Skeletal muscle satellite cell (primary cell): Measurements from ENCODE around the gene GNG2. TPM values are rescaled to one million over a fixed set of nuclear protein-coding genes. Genes with fewer than 3 reads are reported as not detected.

Experiments used
- H3K27me3 ChIP-seq: 2 replicates; pipeline ENCODE4 v1.7.0; 2013; ENCODE audit warnings: low read length; ENCODE audit not compliant: control insufficient read depth, insufficient read depth
- H3K36me3 ChIP-seq: 2 replicates; pipeline ENCODE4 v1.7.0; 2013; ENCODE audit warnings: mild to moderate bottlenecking, control low read depth, low read length; ENCODE audit not compliant: insufficient read depth
- H3K4me1 ChIP-seq: 2 replicates; pipeline ENCODE4 v1.7.0; 2013; ENCODE audit warnings: low read length; ENCODE audit not compliant: control insufficient read depth, insufficient read depth
- H3K4me2 ChIP-seq: 2 replicates; pipeline ENCODE4 v1.7.0; 2013; ENCODE audit warnings: mild to moderate bottlenecking, low read length
- H3K4me3 ChIP-seq: 2 replicates; pipeline ENCODE4 v1.7.0; 2013; ENCODE audit warnings: low read length
- H3K9ac ChIP-seq: 2 replicates; pipeline ENCODE4 v1.7.0; 2013; ENCODE audit warnings: mild to moderate bottlenecking, low read depth, low read length, moderate library complexity
- H3K9me3 ChIP-seq: replicated peaks from 2 replicates; pipeline ENCODE4 v1.7.0; 2013; ENCODE audit warnings: mild to moderate bottlenecking, control low read depth, low read length
- total RNA-seq: library from RNA; depleted of rRNA; stranded (reverse); fragments of >200 nt; gene quantifications from 2 replicates; pipeline ENCODE4 v1.2.3, GENCODE V29; 2012; rRNA removed

GNG2 gene
- total RNA-seq: 16.8 and 17.0 TPM in 2 replicates

- peak within 1 kb of the TSS; percentile 92 for H3K4me2 ChIP-seq
- H3K4me1 ChIP-seq: peaks cover 37% of the 10 kb centered on the region
- H3K4me3 ChIP-seq: peak within 1 kb of the TSS; percentile 72
- no peaks in the 10 kb centered on the region for H3K9me3 ChIP-seq
- peak within 1 kb of the TSS; percentile 84 for H3K9ac ChIP-seq
- H3K36me3 ChIP-seq: no peaks in the 10 kb centered on the region
- no peaks in the 10 kb centered on the region for H3K27me3 ChIP-seq
Measured at GRCh38 chr14:51860164-51860824, at the start of gene GNG2. TSS of gene GNG2 (plus strand) at chr14:51860612. CDS start at chr14:51950679, 90,067 bp downstream.

GRCh38 chr14:51811706-51812105, 48.7 kb upstream of the GNG2 start:
- H3K36me3 ChIP-seq: no peaks in the 10 kb centered on the region
- H3K4me1 ChIP-seq: peaks cover 3% of the 10 kb centered on the region
- no peak overlapping the region for H3K9ac ChIP-seq
- H3K27me3 ChIP-seq: peaks cover 6% of the 10 kb centered on the region
- no peaks in the 10 kb centered on the region for H3K9me3 ChIP-seq
- no peak overlapping the region for H3K4me3 ChIP-seq
- H3K4me2 ChIP-seq: no peak overlapping the region

GRCh38 chr14:51816031-51816430, 44.4 kb upstream of the GNG2 start:
- Histone ChIP-seq H3K27me3 (peaks cover 6% of the 10 kb centered on the region), H3K4me2 (no peak overlapping the region), H3K9ac (no peak overlapping the region), H3K4me3 (no peak overlapping the region), H3K36me3 (no peaks in the 10 kb centered on the region), H3K9me3 (no peaks in the 10 kb centered on the region), H3K4me1 (peaks cover 3% of the 10 kb centered on the region)

GRCh38 chr14:51817326-51817725, 43.1 kb upstream of the GNG2 start:
- no peaks in the 10 kb centered on the region for H3K36me3 ChIP-seq
- no peaks in the 10 kb centered on the region for H3K9me3 ChIP-seq
- peaks cover 4% of the 10 kb centered on the region for H3K4me1 ChIP-seq
- H3K4me2 ChIP-seq: no peak overlapping the region
- H3K27me3 ChIP-seq: peaks cover 6% of the 10 kb centered on the region
- H3K9ac ChIP-seq: no peak overlapping the region
- no peak overlapping the region for H3K4me3 ChIP-seq

- H3K27me3 ChIP-seq: peaks cover 6% of the 10 kb centered on the region
- H3K4me1 ChIP-seq: peaks cover 9% of the 10 kb centered on the region
- no peaks in the 10 kb centered on the region for H3K36me3 ChIP-seq
- H3K9ac ChIP-seq: no peak overlapping the region
- H3K4me2 ChIP-seq: no peak overlapping the region
- no peaks in the 10 kb centered on the region for H3K9me3 ChIP-seq
- H3K4me3 ChIP-seq: no peak overlapping the region
Measured at GRCh38 chr14:51818748-51819380, 41.5 kb upstream of the GNG2 start.

DNA sequence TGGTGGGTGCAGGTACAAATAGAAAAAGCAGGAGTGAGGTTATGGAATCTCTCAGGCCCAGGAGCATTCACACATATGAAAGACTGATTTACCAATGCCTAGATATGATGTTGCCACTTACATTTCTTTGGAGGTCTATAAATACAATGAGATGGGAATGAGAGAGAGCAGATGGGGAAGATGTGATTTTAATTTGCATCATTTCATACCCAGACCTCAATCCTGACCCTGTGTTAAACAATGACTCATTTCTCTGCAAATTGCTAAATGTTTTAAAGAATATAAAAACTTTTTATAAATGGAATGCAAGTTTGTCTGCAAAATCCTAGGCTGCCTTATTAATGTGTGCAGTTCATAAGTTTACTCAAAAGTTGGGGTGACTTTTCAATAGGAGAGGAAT, 38.6 kb upstream of the GNG2 start:
- Histone ChIP-seq H3K4me1 (peaks cover 9% of the 10 kb centered on the region), H3K9me3 (no peaks in the 10 kb centered on the region), H3K4me2 (no peak overlapping the region), H3K36me3 (no peaks in the 10 kb centered on the region), H3K9ac (no peak overlapping the region), H3K27me3 (no peaks in the 10 kb centered on the region), H3K4me3 (no peak overlapping the region)

- Histone ChIP-seq H3K9ac (no peak overlapping the region), H3K4me2 (no peak overlapping the region), H3K9me3 (no peaks in the 10 kb centered on the region), H3K4me1 (peaks cover 9% of the 10 kb centered on the region), H3K27me3 (no peaks in the 10 kb centered on the region), H3K4me3 (no peak overlapping the region), H3K36me3 (no peaks in the 10 kb centered on the region)
Measured at GRCh38 chr14:51822499-51822898, 37.9 kb upstream of the GNG2 start.

DNA sequence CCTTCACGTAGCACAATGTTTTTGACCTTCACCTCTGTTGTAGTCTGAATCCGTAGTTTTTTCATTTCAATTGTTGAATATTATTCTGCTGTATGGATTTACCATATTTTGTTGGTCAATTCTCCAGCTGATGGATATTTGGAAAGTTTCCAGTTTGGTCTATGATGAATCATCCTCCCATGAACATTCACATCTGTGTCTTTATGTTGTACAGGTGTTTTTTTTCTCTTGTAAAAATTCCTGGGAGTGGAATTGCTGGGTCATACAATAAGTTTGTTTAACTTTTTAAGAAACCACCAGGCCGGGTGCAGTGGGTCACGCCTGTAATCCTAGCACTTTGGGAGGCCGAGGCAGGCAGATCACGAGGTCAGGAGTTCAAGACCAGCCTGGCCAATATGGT, 36.7 kb upstream of the GNG2 start:
- no peak overlapping the region for H3K4me3 ChIP-seq

DNA sequence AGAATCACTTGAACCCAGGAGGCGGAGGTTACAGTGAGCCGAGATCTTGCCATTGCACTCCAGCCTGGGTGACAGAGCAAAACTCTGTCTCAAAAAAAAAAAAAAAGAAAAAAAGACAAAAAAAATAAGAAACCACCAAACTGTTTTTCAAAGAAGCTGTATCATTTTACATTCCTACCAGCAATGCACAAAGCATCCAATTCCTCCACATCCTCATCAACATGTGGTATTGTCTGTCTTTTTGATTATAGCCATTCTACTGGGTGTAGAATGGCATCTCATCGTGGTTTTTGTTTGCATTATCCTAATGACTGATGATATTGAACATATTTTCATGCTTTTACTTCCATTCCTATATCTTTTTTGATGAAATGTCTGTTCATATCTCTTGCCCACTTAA, 36.2 kb upstream of the GNG2 start:
- no peaks in the 10 kb centered on the region for H3K9me3 ChIP-seq
- H3K4me3 ChIP-seq: no peak overlapping the region
- no peak overlapping the region for H3K9ac ChIP-seq
- H3K4me1 ChIP-seq: peaks cover 23% of the 10 kb centered on the region
- H3K27me3 ChIP-seq: no peaks in the 10 kb centered on the region
- H3K4me2 ChIP-seq: no peak overlapping the region
- H3K36me3 ChIP-seq: no peaks in the 10 kb centered on the region

More for the DNA sequence above, 36.7 kb upstream of the GNG2 start:
- Histone ChIP-seq H3K27me3 (no peaks in the 10 kb centered on the region), H3K9ac (no peak overlapping the region), H3K9me3 (no peaks in the 10 kb centered on the region), H3K36me3 (no peaks in the 10 kb centered on the region), H3K4me1 (peaks cover 21% of the 10 kb centered on the region), H3K4me2 (no peak overlapping the region)

DNA sequence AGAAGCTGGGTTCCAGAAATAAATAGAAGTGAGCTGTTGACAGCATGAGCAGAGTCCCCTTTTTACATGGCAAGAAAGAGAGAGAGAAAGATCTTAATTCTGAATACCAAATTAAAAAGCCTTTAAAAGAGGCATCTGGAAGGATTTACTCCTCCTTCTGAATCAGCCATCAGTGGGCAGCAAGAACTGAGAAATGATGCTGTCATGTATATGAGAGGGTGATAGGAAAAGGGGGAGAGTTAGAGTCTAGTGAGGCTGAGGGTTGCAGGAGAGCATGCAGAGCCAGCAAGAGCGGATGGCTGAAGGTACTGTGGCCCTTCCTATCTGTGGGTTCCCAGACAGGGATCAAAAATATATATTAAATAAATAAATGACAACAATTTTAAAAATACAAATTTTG, 34.5 kb upstream of the GNG2 start:
- Histone ChIP-seq H3K4me2 (no peak overlapping the region), H3K9ac (no peak overlapping the region), H3K9me3 (no peaks in the 10 kb centered on the region), H3K4me1 (peaks cover 23% of the 10 kb centered on the region), H3K36me3 (no peaks in the 10 kb centered on the region), H3K27me3 (no peaks in the 10 kb centered on the region), H3K4me3 (no peak overlapping the region)

DNA sequence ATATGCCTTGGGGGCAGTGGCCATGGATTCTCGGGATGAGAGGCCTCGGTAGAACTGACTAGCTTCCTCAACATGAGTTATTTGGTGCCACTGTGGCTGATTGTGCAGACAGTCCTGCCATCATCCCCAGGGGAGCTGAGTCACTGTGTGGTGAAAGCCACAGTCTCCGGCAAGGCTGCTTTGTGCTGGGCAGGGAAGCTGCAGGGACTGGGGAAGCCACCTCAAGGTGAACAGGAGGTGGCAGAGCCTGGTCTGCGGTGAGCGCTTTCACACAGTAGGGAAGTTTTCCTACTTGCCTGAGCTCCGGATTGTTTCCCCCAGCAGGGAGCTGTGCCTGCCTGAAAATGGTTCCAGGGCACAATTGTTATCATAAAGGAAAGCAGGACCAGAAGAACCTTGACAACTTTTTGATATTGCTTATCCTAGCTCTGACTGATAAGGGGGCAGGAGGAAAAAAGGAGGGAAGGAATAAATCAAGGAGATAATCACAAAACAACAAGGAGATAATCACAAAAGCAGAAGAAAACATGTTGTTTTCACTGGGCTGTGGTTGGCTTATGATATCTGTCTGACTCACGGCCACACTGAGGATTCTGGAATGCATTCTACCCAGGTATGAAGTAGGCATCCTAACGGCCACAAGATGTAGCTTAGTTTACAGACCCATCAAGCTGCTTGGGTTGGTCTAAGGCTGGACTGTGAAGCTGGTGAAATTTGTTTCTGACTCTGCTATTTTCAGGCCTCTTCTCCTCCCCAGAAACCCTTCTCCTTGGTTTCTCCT, 32.2 kb upstream of the GNG2 start:
- Histone ChIP-seq H3K27me3 (no peaks in the 10 kb centered on the region), H3K9ac (no peak overlapping the region), H3K9me3 (peaks cover 3% of the 10 kb centered on the region), H3K4me2 (peak overlapping the region; percentile 49), H3K4me1 (peaks cover 14% of the 10 kb centered on the region), H3K4me3 (no peak overlapping the region), H3K36me3 (no peaks in the 10 kb centered on the region)
